HepG2 (cell line): ENCODE measurements around the gene HLA-DMB. TPM values are rescaled to one million over a fixed set of nuclear protein-coding genes. Genes with fewer than 3 reads are reported as not detected.

Source experiments
- ASH2L ChIP-seq: fragments of 300-600, 200-600 bp; sonication (generic); IDR thresholded peaks from 2 replicates; pipeline ENCODE4 v1.7.0; 2017; ENCODE audit warnings: low read depth, mild to moderate bottlenecking, moderate library complexity, mixed read lengths, low read length; ENCODE audit not compliant: insufficient read length
- PAF1 ChIP-seq: IDR thresholded peaks from 2 replicates; pipeline ENCODE4 v1.6.1; 2016; ENCODE audit warnings: missing genetic modification reagents, missing compliant biosample characterization
- XRCC5 ChIP-seq: fragments of 200-400 bp; formaldehyde crosslinking; optimal IDR thresholded peaks from 2 replicates; pipeline ENCODE3; 2017; ENCODE audit warnings: mild to moderate bottlenecking, low read length
- ZNF350 ChIP-seq: sonication (generic); formaldehyde crosslinking; IDR thresholded peaks from 2 replicates; pipeline ENCODE4 v1.4.0; 2020; ENCODE audit warnings: mild to moderate bottlenecking, low read depth, missing genetic modification reagents, borderline replicate concordance
- ZNF577 ChIP-seq: sonication (generic); formaldehyde crosslinking; IDR thresholded peaks from 2 replicates; pipeline ENCODE4 v1.4.0; 2020; ENCODE audit warnings: mild to moderate bottlenecking, low read depth, missing genetic modification reagents, borderline replicate concordance
- ZNF768 ChIP-seq: sonication (generic); formaldehyde crosslinking; IDR thresholded peaks from 2 replicates; pipeline ENCODE4 v1.4.0; 2020; ENCODE audit warnings: missing genetic modification reagents
- polyA plus RNA-seq, 8 experiments: library from polyadenylated mRNA; depleted of rRNA in 3 of 8; stranded (reverse) in 7 of 8; unstranded in 1 of 8; fragments of >200 nt; fragmentation: Illumina TruSeq in 4 of 8; extraction: Trizol in 4 of 8; gene quantifications; 2 replicates each; pipeline versions ENCODE4 v1.2.1 to v1.2.3, GENCODE V29; 2011 to 2016; ENCODE audit warnings: low read depth in 4 of 8, missing spikeins in 1 of 8, mixed read lengths in 1 of 8; ENCODE audit not compliant: insufficient read depth in 1 of 8
- total RNA-seq, 5 experiments: library from RNA; depleted of rRNA; stranded (reverse); fragments of >200 nt; fragmentation: Illumina TruSeq; extraction: Trizol; gene quantifications; 2 replicates each; pipeline ENCODE4 v1.2.3, GENCODE V29; 2016; ENCODE audit warnings: low read depth in 1 of 5
- TF ChIP-seq, protein P1 (sequence below): sonication (generic); formaldehyde crosslinking; IDR thresholded peaks from 2 replicates; pipeline ENCODE4 v1.5.0; 2020; ENCODE audit warnings: mild to moderate bottlenecking, missing genetic modification reagents, moderate library complexity
- TF ChIP-seq, protein P2 (sequence below): sonication (generic); formaldehyde crosslinking; IDR thresholded peaks from 2 replicates; pipeline ENCODE4 v1.4.0; 2020; ENCODE audit warnings: mild to moderate bottlenecking, low read depth, missing genetic modification reagents

The HLA-DMB gene
- total and polyA plus RNA-seq, 2 of the 13 experiments (the other 11 are each of a cell fraction or from before 2014, with no cell fraction given): not detected

DNA sequence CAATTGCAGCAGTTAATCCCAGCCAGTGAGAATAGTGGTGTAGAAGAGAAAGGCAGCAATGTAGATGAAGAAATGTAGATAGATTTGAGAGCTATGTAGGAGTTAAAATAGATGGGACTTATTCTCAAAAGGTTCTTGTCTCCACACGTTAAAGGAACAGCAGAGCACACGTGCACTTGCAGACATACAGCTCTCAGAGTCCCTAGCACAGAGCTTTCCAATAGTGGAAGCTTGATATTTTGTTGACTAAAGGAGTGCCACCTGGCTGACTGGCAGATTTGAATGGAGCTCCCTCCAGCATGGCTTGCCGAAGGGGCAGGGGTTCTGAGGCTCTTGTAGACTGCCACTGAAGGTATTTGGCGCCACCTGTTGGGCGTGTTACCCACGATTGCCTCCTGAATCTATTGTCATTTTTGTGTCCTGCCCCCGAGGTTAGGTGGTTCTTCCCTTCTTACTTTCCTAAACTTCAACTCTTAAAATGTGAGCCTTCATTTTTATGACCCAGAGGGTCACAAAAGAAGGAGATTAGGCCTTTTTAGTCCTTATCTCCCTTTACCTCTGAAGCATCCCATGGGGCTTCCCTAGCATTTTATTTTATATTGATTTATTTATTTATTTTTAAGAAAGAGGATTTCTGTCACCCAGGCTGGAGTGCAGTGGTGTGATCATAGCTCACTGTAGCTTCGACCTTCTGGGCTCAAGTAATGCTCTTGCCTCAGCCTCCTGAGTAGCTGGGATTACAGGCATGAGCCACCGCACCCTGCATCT is 44.0 kb upstream of the HLA-DMB start (continued):
- TF ChIP-seq ZNF350 (CRISPR knock-in tag): no peak
- TF ChIP-seq, protein P1, sequence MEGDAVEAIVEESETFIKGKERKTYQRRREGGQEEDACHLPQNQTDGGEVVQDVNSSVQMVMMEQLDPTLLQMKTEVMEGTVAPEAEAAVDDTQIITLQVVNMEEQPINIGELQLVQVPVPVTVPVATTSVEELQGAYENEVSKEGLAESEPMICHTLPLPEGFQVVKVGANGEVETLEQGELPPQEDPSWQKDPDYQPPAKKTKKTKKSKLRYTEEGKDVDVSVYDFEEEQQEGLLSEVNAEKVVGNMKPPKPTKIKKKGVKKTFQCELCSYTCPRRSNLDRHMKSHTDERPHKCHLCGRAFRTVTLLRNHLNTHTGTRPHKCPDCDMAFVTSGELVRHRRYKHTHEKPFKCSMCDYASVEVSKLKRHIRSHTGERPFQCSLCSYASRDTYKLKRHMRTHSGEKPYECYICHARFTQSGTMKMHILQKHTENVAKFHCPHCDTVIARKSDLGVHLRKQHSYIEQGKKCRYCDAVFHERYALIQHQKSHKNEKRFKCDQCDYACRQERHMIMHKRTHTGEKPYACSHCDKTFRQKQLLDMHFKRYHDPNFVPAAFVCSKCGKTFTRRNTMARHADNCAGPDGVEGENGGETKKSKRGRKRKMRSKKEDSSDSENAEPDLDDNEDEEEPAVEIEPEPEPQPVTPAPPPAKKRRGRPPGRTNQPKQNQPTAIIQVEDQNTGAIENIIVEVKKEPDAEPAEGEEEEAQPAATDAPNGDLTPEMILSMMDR (CRISPR knock-in tag): peak; percentile 96
- no peak for TF ChIP-seq ASH2L
- peak; percentile 43 for TF ChIP-seq XRCC5
- no peak for TF ChIP-seq ZNF577 (CRISPR knock-in tag)
- TF ChIP-seq, protein P2, sequence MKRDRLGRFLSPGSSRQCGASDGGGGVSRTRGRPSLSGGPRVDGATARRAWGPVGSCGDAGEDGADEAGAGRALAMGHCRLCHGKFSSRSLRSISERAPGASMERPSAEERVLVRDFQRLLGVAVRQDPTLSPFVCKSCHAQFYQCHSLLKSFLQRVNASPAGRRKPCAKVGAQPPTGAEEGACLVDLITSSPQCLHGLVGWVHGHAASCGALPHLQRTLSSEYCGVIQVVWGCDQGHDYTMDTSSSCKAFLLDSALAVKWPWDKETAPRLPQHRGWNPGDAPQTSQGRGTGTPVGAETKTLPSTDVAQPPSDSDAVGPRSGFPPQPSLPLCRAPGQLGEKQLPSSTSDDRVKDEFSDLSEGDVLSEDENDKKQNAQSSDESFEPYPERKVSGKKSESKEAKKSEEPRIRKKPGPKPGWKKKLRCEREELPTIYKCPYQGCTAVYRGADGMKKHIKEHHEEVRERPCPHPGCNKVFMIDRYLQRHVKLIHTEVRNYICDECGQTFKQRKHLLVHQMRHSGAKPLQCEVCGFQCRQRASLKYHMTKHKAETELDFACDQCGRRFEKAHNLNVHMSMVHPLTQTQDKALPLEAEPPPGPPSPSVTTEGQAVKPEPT (CRISPR knock-in tag): no peak
- no peak for TF ChIP-seq PAF1 (CRISPR knock-in tag)
- TF ChIP-seq ZNF768 (CRISPR knock-in tag): no peak
